ENCODE data around the gene TMOD2.

The TMOD2 gene

GRCh38 chr15:51750792-51751696, at the start of gene TMOD2:
TMOD2 (plus strand) TSS chr15:51751597; CDS start chr15:51766442, 14,845 bp downstream.
- in situ Hi-C loops (cut with MboI; ENCODE audit: low pct_unique_long_range_greater_than_20kb, low sequenced_read_pairs), result no loop called here

GRCh38 chr15:51702710-51703109, 48.7 kb upstream of the TMOD2 start:
- in situ Hi-C loops (cut with MboI; ENCODE audit: low pct_unique_long_range_greater_than_20kb, low sequenced_read_pairs), result no loop called here

More at GRCh38 chr15:51750792-51751696, at the start of gene TMOD2:
- DNase-seq, result peak; percentile 36

GRCh38 chr15:51706291-51706690, 45.1 kb upstream of the TMOD2 start:
- no peak for DNase-seq

More at GRCh38 chr15:51702710-51703109, 48.7 kb upstream of the TMOD2 start:
- no peak for DNase-seq

GRCh38 chr15:51706926-51707608, 44.3 kb upstream of the TMOD2 start:
- no peak for DNase-seq
- in situ Hi-C loops (cut with MboI; ENCODE audit: low pct_unique_long_range_greater_than_20kb, low sequenced_read_pairs), result no loop called here

More at GRCh38 chr15:51706291-51706690, 45.1 kb upstream of the TMOD2 start:
- in situ Hi-C loops (cut with MboI; ENCODE audit: low pct_unique_long_range_greater_than_20kb, low sequenced_read_pairs), result no loop called here

GRCh38 chr15:51708013-51708412, 43.4 kb upstream of the TMOD2 start:
- no peak for DNase-seq
- in situ Hi-C loops (cut with MboI; ENCODE audit: low pct_unique_long_range_greater_than_20kb, low sequenced_read_pairs), result no loop called here

- DNase-seq, result no peak
- in situ Hi-C loops (cut with MboI; ENCODE audit: low pct_unique_long_range_greater_than_20kb, low sequenced_read_pairs), result no loop called here
Observed at GRCh38 chr15:51709031-51709430, 42.4 kb upstream of the TMOD2 start.

GRCh38 chr15:51714162-51714561, 37.2 kb upstream of the TMOD2 start:
- no peak for DNase-seq
- in situ Hi-C loops (cut with MboI; ENCODE audit: low pct_unique_long_range_greater_than_20kb, low sequenced_read_pairs), result no loop called here

GRCh38 chr15:51714911-51715310, 36.5 kb upstream of the TMOD2 start:
- no peak for DNase-seq
- in situ Hi-C loops (cut with MboI; ENCODE audit: low pct_unique_long_range_greater_than_20kb, low sequenced_read_pairs), result no loop called here

GRCh38 chr15:51718219-51718618, 33.2 kb upstream of the TMOD2 start:
- in situ Hi-C loops (cut with MboI; ENCODE audit: low pct_unique_long_range_greater_than_20kb, low sequenced_read_pairs), result no loop called here
- no peak for DNase-seq

- in situ Hi-C loops (cut with MboI; ENCODE audit: low pct_unique_long_range_greater_than_20kb, low sequenced_read_pairs), result no loop called here
- no peak for DNase-seq
Observed at GRCh38 chr15:51718746-51719145, 32.7 kb upstream of the TMOD2 start.

- no peak for DNase-seq
- in situ Hi-C loops (cut with MboI; ENCODE audit: low pct_unique_long_range_greater_than_20kb, low sequenced_read_pairs), result no loop called here
Observed at GRCh38 chr15:51720201-51720995, 31.0 kb upstream of the TMOD2 start.

GRCh38 chr15:51721199-51721960, 30.0 kb upstream of the TMOD2 start:
- in situ Hi-C loops (cut with MboI; ENCODE audit: low pct_unique_long_range_greater_than_20kb, low sequenced_read_pairs), result no loop called here
- DNase-seq, result no peak

- in situ Hi-C loops (cut with MboI; ENCODE audit: low pct_unique_long_range_greater_than_20kb, low sequenced_read_pairs), result no loop called here
- DNase-seq, result no peak
Observed at GRCh38 chr15:51724199-51724598, 27.2 kb upstream of the TMOD2 start.

GRCh38 chr15:51724673-51725072, 26.7 kb upstream of the TMOD2 start:
- in situ Hi-C loops (cut with MboI; ENCODE audit: low pct_unique_long_range_greater_than_20kb, low sequenced_read_pairs), result no loop called here
- DNase-seq, result no peak

GRCh38 chr15:51726302-51727073, 24.9 kb upstream of the TMOD2 start:
- in situ Hi-C loops (cut with MboI; ENCODE audit: low pct_unique_long_range_greater_than_20kb, low sequenced_read_pairs), result no loop called here
- DNase-seq, result no peak

GRCh38 chr15:51727141-51727897, 24.1 kb upstream of the TMOD2 start:
- DNase-seq, result no peak
- in situ Hi-C loops (cut with MboI; ENCODE audit: low pct_unique_long_range_greater_than_20kb, low sequenced_read_pairs), result no loop called here

GRCh38 chr15:51731549-51732267, 19.7 kb upstream of the TMOD2 start:
- peak; percentile 93 for DNase-seq
- in situ Hi-C loops (cut with MboI; ENCODE audit: low pct_unique_long_range_greater_than_20kb, low sequenced_read_pairs), result no loop called here

Measured in KBM-7 (cell line).